Measurements from ENCODE around the gene TSPAN9. TPM values are rescaled to one million over a fixed set of nuclear protein-coding genes. Genes with fewer than 3 reads are reported as not detected.
A peak's percentile ranks its signal among the peaks of the same experiment; 100 is the strongest.

The TSPAN9 gene
- total RNA-seq, 1 experiment from 2014 or later: 13.2 TPM

DNA sequence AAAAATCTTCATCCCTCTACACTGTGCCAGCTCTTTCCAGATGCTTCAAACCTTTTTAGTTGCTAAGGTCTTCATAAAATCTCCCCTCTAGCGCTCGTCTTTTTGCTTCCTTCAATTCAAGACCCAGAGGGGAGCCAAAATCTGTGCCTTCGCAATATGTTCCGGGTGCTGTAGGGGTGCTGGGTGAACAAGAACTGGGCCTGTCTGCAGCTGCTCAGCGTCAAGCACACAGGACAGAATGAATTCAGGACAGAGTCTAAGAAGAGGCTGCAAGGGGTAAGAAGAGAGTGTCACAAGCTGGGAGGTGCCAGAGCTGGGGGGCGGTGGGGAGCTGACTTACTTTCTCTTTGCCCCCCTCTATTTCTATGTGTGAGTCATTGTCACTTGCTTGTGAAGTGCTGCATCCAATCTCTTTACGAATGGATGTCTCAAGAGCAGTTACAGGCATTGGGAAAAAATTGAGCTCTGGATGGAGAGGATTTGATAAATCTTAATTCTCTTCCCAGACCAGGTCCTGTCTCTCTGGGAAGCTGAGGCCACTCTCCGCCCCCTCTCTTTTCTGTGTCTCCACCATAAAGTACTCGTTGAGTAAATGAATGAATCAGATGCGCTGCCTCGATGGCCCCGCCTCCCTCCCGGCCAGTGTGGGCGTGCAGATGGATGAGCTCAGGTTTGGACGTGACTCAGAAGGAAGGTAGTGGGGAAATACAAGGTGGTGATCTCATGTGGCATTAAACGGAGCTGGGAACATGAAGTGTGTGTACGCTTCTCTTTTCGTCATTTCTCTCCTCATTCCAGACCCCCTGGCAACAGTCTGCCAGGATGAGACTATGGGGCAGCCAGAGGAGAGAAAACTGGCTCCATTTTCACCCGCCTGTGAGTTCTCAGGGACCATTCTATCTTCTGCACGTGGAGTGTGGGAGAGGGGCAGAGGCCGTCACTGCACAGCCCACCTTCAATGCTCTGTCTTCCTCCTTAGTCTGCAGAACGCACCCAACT, 91.3 kb downstream of the TSPAN9 start:
- intact Hi-C loops (cut with micrococcal nuclease): no loop called here
- Histone ChIP-seq H2AFZ (ENCODE audit: low read depth, low read length, poor library complexity, severe bottlenecking) (no peak overlapping the region), H3K4me3 (replicated peaks in 1 of 2; ENCODE audit: low read depth in 1 of 2, low read length in 2 of 2) (peak overlapping the region; percentile 18 to 47), H3K36me3 (ENCODE audit: control insufficient read depth in 1 of 2, insufficient read depth in 2 of 2, low read length in 2 of 2) (no peaks in the 10 kb centered on the region), H3K4me1 (ENCODE audit: control insufficient read depth in 1 of 2, insufficient read depth in 2 of 2, low read length in 2 of 2) (peaks cover 30 to 42% of the 10 kb centered on the region in 2 experiments), H3K9me2 (ENCODE audit: insufficient read depth) (no peaks in the 10 kb centered on the region), H3K9me3 (ENCODE audit: control insufficient read depth in 1 of 2, insufficient read depth in 1 of 2, low read depth in 1 of 2, low read length in 2 of 2) (no peaks in the 10 kb centered on the region), H3K27me3 (ENCODE audit: insufficient read depth, low read length) (no peaks in the 10 kb centered on the region), H3K4me2 (ENCODE audit: low read length) (peak overlapping the region; percentile 79), H3K27ac (ENCODE audit: low read depth, low read length) (peak overlapping the region; percentile 46), H3K9ac (ENCODE audit: low read length) (peak overlapping the region; percentile 53), H3K79me2 (ENCODE audit: insufficient read depth, low read length) (no peaks in the 10 kb centered on the region), H4K20me1 (ENCODE audit: insufficient read depth) (no peaks in the 10 kb centered on the region)
- peak; percentile 90 for ATAC-seq
- peak; percentile 72 for DNase-seq (ENCODE audit: low read depth, low spot score)
- ChIA-PET RAD21 (ENCODE audit: low non-redundant PET in 1 of 2, low total read pairs in 2 of 2, uncharacterized antibody in 2 of 2, unreplicated experiment in 2 of 2) (interaction anchor here in 1 of 2 experiments (0.7 kb wide), 1 partner anchor 127 kb away, joined by 3 read pairs; no protein-coding TSS in a partner anchor), CTCF (interaction anchor here (1.2 to 2.5 kb wide), 3 partner anchors 34 to 107 kb away, joined by 3 to 8 read pairs (median 3); no protein-coding TSS in a partner anchor), POLR2A (interaction anchor here (1.2 kb wide), 1 partner anchor 33 kb away, joined by 3 read pairs; no protein-coding TSS in a partner anchor)
- BruUV-seq (replicated peaks): no TSS peak
- peak; percentile 38; the same call in 1 of the 2 replicates for TF ChIP-seq POLR2AphosphoS5 (IDR thresholded peaks at IDR 0.05; ENCODE audit: low read depth, low read length)
- no peak for TF ChIP-seq CBX3 (IDR thresholded peaks at IDR 0.05; ENCODE audit: low read depth)
- TF ChIP-seq, protein P1, sequence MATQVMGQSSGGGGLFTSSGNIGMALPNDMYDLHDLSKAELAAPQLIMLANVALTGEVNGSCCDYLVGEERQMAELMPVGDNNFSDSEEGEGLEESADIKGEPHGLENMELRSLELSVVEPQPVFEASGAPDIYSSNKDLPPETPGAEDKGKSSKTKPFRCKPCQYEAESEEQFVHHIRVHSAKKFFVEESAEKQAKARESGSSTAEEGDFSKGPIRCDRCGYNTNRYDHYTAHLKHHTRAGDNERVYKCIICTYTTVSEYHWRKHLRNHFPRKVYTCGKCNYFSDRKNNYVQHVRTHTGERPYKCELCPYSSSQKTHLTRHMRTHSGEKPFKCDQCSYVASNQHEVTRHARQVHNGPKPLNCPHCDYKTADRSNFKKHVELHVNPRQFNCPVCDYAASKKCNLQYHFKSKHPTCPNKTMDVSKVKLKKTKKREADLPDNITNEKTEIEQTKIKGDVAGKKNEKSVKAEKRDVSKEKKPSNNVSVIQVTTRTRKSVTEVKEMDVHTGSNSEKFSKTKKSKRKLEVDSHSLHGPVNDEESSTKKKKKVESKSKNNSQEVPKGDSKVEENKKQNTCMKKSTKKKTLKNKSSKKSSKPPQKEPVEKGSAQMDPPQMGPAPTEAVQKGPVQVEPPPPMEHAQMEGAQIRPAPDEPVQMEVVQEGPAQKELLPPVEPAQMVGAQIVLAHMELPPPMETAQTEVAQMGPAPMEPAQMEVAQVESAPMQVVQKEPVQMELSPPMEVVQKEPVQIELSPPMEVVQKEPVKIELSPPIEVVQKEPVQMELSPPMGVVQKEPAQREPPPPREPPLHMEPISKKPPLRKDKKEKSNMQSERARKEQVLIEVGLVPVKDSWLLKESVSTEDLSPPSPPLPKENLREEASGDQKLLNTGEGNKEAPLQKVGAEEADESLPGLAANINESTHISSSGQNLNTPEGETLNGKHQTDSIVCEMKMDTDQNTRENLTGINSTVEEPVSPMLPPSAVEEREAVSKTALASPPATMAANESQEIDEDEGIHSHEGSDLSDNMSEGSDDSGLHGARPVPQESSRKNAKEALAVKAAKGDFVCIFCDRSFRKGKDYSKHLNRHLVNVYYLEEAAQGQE (IDR thresholded peaks at IDR 0.05; ENCODE audit: low read depth): no peak
- TF ChIP-seq SP1 (IDR thresholded peaks at IDR 0.05; ENCODE audit: low read depth): peak; percentile 21; the same call in 1 of the 2 replicates
- TF ChIP-seq, protein P2, sequence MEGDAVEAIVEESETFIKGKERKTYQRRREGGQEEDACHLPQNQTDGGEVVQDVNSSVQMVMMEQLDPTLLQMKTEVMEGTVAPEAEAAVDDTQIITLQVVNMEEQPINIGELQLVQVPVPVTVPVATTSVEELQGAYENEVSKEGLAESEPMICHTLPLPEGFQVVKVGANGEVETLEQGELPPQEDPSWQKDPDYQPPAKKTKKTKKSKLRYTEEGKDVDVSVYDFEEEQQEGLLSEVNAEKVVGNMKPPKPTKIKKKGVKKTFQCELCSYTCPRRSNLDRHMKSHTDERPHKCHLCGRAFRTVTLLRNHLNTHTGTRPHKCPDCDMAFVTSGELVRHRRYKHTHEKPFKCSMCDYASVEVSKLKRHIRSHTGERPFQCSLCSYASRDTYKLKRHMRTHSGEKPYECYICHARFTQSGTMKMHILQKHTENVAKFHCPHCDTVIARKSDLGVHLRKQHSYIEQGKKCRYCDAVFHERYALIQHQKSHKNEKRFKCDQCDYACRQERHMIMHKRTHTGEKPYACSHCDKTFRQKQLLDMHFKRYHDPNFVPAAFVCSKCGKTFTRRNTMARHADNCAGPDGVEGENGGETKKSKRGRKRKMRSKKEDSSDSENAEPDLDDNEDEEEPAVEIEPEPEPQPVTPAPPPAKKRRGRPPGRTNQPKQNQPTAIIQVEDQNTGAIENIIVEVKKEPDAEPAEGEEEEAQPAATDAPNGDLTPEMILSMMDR (IDR thresholded peaks at IDR 0.05 in 2 of 3, conservative IDR thresholded peaks at IDR 0.05 in 1 of 3; ENCODE audit: borderline replicate concordance in 1 of 3, insufficient read depth in 1 of 3, low read depth in 2 of 3, low read length in 2 of 3): no peak
- TF ChIP-seq EZH2phosphoT487 (IDR thresholded peaks at IDR 0.05; ENCODE audit: borderline replicate concordance): no peak
- no peak for TF ChIP-seq ELF1 (IDR thresholded peaks at IDR 0.05; ENCODE audit: borderline replicate concordance, low read depth)
- TF ChIP-seq, protein P3, sequence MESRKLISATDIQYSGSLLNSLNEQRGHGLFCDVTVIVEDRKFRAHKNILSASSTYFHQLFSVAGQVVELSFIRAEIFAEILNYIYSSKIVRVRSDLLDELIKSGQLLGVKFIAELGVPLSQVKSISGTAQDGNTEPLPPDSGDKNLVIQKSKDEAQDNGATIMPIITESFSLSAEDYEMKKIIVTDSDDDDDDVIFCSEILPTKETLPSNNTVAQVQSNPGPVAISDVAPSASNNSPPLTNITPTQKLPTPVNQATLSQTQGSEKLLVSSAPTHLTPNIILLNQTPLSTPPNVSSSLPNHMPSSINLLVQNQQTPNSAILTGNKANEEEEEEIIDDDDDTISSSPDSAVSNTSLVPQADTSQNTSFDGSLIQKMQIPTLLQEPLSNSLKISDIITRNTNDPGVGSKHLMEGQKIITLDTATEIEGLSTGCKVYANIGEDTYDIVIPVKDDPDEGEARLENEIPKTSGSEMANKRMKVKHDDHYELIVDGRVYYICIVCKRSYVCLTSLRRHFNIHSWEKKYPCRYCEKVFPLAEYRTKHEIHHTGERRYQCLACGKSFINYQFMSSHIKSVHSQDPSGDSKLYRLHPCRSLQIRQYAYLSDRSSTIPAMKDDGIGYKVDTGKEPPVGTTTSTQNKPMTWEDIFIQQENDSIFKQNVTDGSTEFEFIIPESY (IDR thresholded peaks at IDR 0.05; ENCODE audit: extremely low read depth, insufficient replicate concordance, low read length): no peak
- no peak for TF ChIP-seq EZH2 (IDR thresholded peaks at IDR 0.05)
- TF ChIP-seq TCF7L2 (IDR thresholded peaks at IDR 0.05; ENCODE audit: borderline replicate concordance, extremely low read depth, insufficient read depth, insufficient read length): no peak
- TF ChIP-seq RAD21 (IDR thresholded peaks at IDR 0.05; ENCODE audit: low read depth): no peak
- peak; percentile 92 for TF ChIP-seq EGR1 (IDR thresholded peaks at IDR 0.05; ENCODE audit: low read depth)
- TF ChIP-seq JUND (IDR thresholded peaks at IDR 0.05): peak; percentile 56
- TF ChIP-seq POLR2A (IDR thresholded peaks at IDR 0.05; ENCODE audit: borderline replicate concordance, extremely low read depth, insufficient read depth, insufficient read length): no peak
- no peak for TF ChIP-seq ZNF274 (IDR thresholded peaks at IDR 0.05; ENCODE audit: low read depth, low read length)
- TF ChIP-seq ZFX (IDR thresholded peaks at IDR 0.05): no peak
- TF ChIP-seq, protein P4, sequence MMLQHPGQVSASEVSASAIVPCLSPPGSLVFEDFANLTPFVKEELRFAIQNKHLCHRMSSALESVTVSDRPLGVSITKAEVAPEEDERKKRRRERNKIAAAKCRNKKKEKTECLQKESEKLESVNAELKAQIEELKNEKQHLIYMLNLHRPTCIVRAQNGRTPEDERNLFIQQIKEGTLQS (IDR thresholded peaks at IDR 0.05): no peak
- peak; percentile 27 for TF ChIP-seq FOSL1 (IDR thresholded peaks at IDR 0.05; ENCODE audit: low read depth)

Data from HCT116 (cell line).